Measurements from ENCODE around the gene CCDC13. TPM values are rescaled to one million over a fixed set of nuclear protein-coding genes. Genes with fewer than 3 reads are reported as not detected.

CCDC13 gene
- polyA plus RNA-seq, 1 donor from 2014 or later, result 1.1 TPM

DNA sequence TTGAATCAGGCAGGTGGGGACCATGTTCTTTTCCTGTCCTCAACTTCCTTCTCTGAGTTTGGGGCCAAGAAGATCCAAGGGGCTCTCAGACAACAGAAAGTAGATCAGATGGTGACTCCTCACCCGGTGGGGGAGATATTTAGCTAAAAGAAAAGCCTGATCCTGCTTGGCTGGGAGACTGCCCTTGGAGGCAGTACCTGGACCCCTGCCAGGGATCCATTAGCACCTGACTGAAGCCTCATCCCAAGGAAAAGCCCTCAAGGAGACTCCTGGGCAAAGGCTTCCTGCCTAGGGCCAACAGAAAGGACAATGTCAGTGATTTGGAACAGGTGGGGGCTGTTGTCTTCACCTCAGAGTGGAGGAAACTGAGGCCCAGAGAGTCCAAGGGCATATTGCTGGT lies 37.0 kb downstream of the CCDC13 start:
- H3K27me3 Mint-ChIP-seq, result no peaks in the 10 kb centered on the region

DNA sequence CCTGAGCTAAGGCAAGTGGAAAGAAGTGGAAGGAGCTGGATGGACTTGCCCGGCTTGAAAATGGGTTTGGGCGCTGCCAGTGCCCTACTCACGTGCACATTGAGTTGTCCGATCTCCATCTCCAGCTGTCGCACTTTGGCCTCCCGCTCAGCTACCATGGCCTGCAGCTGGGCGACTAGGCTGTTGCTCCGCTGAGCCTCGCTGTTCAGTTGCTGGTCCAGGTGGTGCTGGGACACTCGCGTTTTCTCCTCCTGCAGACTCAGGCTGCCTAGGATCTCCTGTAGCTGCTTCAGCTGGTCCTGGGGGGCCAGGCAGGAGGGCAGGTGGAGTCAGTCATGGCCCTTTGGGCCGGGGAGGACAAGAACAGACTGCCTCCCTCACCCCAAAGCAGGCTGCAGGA lies 37.4 kb downstream of the CCDC13 start:
- Mint-ChIP-seq H3K4me3 (no peak overlapping the region), H3K27me3 (no peaks in the 10 kb centered on the region), H3K4me1 (peaks cover 4 to 7% (median 4%) of the 10 kb centered on the region in 3 donors), H3K27ac (no peak overlapping the region), H3K9me3 (no peaks in the 10 kb centered on the region), H3K36me3 (no peaks in the 10 kb centered on the region)

More for the DNA sequence above, 37.0 kb downstream of the CCDC13 start:
- no peaks in the 10 kb centered on the region for H3K36me3 Mint-ChIP-seq
- H3K4me1 Mint-ChIP-seq, result peaks cover 4 to 7% (median 4%) of the 10 kb centered on the region in 3 donors
- no peak overlapping the region for H3K27ac Mint-ChIP-seq
- H3K4me3 Mint-ChIP-seq, result no peak overlapping the region
- H3K9me3 Mint-ChIP-seq, result peaks cover 0 to 1% (median 0%) of the 10 kb centered on the region in 3 donors

DNA sequence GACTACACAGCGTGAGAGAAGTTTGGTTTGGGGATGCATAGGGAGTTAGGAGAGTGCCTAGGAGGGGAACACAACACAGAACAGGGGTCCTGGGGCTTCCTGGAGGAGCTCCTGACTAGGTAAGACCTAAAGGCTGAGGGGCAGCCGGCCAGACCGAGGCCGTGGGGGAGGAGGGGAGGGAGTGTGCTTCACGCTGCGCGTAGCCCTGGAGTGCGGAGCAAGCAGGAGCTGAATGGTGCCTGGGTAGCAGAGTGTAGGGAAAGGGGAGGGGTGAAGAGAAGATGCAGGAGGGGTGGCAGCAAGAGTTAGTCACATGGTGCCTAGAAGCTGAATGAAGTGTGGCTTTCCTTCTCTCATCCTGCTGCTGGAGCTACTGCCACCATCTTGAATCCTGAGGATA lies 38.0 kb downstream of the CCDC13 start:
- Mint-ChIP-seq H3K36me3 (peaks cover under 1% of the 10 kb centered on the region), H3K27me3 (no peaks in the 10 kb centered on the region), H3K4me1 (peaks cover 4 to 7% (median 4%) of the 10 kb centered on the region in 3 donors), H3K27ac (no peak overlapping the region), H3K9me3 (no peaks in the 10 kb centered on the region), H3K4me3 (no peak overlapping the region)

DNA sequence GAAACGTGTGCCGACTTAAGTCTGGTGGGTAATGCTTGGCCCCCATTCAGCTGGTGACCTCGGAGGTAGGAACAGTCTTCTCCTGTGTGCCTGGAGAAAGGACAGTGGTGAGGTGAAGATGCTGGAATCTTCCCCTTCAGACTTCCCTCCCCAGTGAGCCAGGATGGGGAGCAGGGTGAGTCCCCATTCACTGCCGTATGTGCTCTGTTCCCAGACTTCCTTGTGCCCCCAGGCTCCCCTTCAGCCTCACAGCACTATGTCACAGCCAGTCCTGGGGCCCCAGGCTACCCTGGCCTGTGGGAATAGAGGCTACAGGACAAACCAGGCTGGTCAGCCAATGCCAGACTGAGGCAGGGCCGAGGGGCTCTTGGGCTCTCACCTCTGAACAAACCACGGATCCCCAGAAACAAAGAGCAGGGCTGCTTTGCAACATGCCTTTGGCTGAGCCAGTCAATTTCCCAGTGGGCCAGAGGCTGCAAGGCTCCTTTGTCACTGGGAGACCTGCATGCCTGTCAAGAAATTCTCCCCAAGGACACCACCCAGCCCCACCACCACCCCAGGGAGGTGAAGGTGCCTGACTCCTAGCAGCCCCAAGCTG lies 38.7 kb downstream of the CCDC13 start:
- H3K27me3 Mint-ChIP-seq, result no peaks in the 10 kb centered on the region
- H3K9me3 Mint-ChIP-seq, result no peaks in the 10 kb centered on the region
- H3K36me3 Mint-ChIP-seq, result peaks cover 3% of the 10 kb centered on the region
- no peak overlapping the region for H3K27ac Mint-ChIP-seq
- no peak overlapping the region for H3K4me3 Mint-ChIP-seq
- peaks cover 4 to 7% (median 4%) of the 10 kb centered on the region in 3 donors for H3K4me1 Mint-ChIP-seq

DNA sequence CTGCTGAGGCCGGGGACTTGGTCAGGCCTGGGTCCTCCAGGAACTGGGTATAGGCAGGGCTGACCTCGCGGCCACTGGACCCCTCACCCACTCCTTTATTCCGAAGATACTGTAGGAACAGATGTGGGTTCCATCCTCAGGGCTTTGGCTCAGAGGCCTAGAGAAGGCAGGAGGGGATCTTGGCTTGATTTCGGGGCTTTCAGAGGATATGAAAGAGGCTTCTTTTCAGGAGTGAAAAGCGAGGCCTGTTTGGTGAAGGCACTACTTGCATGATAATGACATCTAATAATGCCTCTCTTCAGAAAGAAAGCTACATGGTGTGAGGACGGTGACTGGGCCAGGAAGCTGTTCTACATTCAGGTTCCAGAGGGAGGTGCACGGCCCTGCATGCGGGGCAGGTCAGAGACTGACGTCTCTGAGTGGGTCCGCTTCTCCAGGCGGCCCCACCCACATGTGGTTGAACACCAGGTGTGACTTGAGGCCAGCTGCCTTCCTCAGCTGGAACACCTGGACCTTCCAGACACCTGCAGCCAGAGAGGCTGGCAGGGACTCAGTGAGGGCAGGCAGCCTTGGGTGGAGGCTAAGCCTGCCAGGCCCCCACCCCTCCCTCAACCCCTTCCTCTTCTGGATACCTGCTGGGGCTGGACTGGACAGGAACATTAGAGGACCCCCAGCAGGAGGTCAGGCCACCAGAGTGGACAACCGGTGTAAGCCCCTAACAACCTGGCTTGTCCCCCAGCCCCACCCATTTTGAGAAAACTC lies 39.4 kb downstream of the CCDC13 start:
- Mint-ChIP-seq H3K4me1 (peaks cover 2 to 4% (median 2%) of the 10 kb centered on the region in 3 donors), H3K27ac (no peak overlapping the region), H3K27me3 (no peaks in the 10 kb centered on the region), H3K36me3 (peaks cover 3% of the 10 kb centered on the region), H3K9me3 (no peaks in the 10 kb centered on the region), H3K4me3 (no peak overlapping the region)

DNA sequence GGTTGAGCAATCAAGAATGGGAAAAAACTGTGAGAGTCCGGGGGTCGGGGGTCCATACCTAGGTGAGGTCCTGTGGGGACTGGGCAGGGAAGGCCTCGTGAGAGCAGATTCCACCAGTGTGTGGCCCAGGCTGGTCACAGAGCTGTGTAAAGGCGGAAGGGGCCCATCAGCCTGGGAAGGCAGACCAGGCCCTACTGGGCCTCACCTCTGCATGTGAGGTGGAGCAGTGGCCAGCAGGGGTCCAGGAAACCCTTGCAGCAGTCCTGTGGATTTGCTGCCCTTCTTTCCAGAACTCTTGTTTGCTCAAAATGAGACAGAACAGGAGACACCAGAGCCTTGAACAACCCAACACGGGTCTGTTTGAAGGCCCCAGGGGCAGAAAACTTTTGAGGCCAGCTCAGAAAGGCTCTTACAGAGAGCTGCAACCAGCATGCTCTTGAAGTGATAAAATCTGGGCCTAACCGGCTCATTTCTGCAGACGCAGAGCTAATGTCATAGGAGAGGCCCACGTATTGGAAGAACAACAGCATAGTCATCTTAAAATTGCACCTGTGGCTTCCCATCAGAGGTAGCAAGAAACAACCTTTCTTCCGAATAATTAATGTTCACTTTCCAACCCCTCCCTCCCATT lies 40.1 kb downstream of the CCDC13 start:
- H3K9me3 Mint-ChIP-seq, result no peaks in the 10 kb centered on the region
- H3K4me1 Mint-ChIP-seq, result no peaks in the 10 kb centered on the region
- no peaks in the 10 kb centered on the region for H3K27me3 Mint-ChIP-seq
- H3K4me3 Mint-ChIP-seq, result no peak overlapping the region
- no peak overlapping the region for H3K27ac Mint-ChIP-seq
- H3K36me3 Mint-ChIP-seq, result peaks cover 3% of the 10 kb centered on the region

DNA sequence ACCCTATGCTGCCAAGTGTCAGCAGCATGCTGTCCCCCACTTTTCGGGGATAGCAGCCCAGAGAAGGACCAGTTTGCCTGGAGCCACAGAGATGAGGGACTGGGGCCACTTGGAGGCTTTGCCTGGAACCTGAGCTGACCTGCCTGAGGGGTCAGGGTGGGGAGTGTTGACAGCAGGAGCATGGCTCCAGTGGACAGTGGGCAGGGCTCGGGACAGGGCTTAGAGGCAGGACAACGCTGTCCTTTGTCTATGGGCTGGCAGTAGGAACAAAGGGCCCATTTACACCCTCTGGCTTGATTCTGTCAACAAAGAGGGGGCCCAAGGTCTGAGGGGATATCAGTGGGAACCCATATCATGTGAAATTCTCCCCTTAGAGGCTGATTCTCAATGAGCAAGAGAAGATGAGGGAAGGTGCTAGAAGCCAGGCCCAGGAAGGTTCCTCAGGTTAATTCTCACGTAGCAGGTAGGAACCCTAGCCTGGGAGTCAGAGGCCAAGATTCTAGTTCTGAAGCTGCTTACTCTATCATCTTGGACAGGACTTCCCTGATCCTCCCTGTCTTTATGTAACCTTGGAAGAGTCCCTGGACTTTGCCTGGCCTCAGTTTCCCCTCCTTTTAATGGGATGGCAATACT lies 40.7 kb downstream of the CCDC13 start:
- Mint-ChIP-seq H3K4me1 (no peaks in the 10 kb centered on the region), H3K36me3 (peaks cover 3% of the 10 kb centered on the region), H3K4me3 (no peak overlapping the region), H3K27me3 (no peaks in the 10 kb centered on the region), H3K9me3 (no peaks in the 10 kb centered on the region), H3K27ac (no peak overlapping the region)

DNA sequence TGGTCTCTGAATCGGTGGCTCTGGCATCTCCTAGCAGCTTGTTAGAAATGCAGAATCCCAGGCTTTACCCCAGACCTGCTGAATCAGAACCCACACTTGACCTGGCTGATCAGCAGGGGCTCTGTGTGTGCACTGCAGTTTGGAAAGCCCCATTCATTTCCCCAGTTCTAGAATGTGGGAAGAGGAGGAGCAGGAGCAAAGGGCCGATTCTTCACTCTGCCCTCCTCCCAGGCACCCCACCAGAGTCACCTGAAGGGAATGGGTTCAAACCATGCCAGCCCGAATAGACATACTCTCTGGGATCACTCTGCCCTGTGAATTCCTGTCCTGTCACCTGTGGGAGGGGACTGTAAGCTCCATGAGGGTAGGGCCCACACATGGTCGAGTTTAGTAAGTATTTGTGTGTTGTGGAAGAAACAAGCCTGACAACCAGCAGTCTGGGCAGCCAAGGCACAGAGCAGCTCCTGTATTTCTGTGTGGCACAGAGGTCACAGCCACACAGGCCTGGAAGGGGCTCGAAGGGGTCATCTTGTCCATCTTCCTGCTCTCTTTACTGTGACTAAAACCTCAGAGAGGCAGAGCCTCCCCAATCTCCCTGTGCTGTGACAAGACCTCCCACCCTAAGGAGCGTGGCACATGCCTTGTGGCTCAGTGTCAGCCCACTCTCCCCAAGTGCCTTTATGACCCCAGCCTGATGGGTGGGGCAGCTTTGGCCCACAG lies 41.4 kb downstream of the CCDC13 start:
- Mint-ChIP-seq H3K27me3 (no peaks in the 10 kb centered on the region), H3K9me3 (no peaks in the 10 kb centered on the region), H3K27ac (no peak overlapping the region), H3K36me3 (peaks cover 3% of the 10 kb centered on the region), H3K4me3 (no peak overlapping the region), H3K4me1 (no peaks in the 10 kb centered on the region)

DNA sequence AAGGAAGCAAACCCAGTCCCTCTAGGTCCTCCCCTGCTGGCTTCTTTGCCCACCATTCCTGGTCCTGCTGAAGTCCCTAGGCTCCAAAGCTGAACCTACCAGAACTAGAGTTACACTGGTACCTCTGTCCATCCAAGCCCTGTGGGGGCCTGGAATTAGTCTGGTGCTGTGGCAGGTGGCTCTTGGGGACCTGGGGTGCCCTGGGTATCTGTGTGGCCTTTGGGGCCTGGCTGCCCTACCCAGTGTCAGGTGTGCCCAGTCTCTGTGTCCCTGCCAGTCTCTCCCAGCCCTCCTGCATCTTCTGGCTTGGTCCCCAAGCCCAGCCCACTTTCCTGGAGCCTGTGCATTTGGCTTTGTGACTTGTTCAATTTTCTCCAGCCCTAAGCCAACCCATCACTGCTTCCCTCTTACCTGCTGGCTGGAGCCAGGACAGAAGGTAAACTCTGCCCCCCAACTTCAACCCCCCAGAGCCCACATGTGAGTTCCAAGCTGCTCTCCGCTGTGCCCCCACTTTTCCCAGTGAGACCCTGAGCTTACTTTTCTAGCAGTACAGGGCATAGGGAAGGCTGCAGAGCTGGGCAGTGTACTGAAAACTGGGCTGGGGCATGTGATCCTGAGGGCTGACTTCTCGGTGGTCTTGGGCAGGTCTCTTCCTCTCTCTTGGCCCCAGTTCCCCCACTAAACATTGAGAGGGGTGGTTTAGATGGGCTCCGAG lies 42.2 kb downstream of the CCDC13 start:
- H3K36me3 Mint-ChIP-seq, result peaks cover 3% of the 10 kb centered on the region
- no peaks in the 10 kb centered on the region for H3K4me1 Mint-ChIP-seq
- H3K9me3 Mint-ChIP-seq, result no peaks in the 10 kb centered on the region
- no peaks in the 10 kb centered on the region for H3K27me3 Mint-ChIP-seq
- no peak overlapping the region for H3K4me3 Mint-ChIP-seq
- H3K27ac Mint-ChIP-seq, result peak overlapping the region in 1 of 3 donors; percentile 39

DNA sequence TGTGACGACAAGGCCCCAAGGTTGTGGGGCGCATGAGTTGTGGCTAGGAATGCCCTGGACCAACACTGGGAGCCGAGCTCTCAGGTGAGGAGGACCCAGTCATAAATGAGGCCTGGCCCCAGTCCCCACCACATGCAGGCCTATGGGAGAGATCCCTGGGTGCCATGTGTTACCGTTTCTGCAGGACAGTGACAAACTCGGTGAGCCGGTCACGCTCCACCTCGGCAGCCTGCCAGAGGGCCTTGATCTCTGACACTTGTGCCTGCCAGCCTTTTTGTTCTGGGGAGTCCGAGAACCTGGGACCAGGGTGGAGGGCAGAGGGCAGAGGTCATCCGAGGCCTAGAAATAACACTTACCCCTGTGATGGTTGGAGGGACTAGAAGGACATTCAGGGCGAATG lies 42.8 kb downstream of the CCDC13 start:
- Mint-ChIP-seq H3K27me3 (no peaks in the 10 kb centered on the region), H3K27ac (no peak overlapping the region), H3K4me3 (no peak overlapping the region), H3K36me3 (peaks cover 3% of the 10 kb centered on the region), H3K4me1 (no peaks in the 10 kb centered on the region), H3K9me3 (no peaks in the 10 kb centered on the region)

DNA sequence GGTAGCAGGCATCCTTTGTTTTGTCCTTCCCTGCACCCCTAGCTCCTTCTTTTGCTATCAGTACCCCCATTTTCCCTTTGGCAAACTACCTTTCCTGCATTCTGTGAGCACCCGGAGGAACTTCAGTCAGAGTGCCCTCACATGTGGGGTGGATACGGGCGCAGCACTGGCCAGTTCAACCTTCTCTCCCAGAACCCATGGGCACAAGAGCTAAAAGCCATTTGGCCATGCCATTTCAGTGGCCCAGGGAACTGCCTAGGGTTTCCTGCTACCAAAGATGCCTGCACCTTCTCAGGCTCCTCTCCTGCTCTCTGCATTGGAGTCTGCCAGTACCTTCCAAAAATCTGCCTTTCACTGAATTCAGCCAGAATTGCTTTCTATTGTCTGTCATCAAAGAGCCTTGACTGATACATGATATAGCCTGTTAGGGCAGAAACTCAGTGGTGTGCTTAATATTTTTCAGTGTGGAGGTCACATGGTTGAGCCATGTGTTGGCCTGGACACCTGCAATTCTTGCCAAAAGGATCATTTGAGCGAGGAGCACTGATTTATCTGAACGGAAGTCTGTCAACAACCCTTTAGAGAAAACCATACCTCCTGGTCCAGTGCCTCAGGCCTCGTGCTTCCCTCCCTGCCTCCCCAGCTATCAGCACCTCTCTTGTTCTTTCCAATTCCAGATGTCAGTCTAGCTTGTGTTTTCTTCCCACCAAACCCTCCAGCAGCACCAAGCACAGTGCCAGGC lies 43.5 kb downstream of the CCDC13 start:
- no peaks in the 10 kb centered on the region for H3K4me1 Mint-ChIP-seq
- peak overlapping the region in 2 of 3 donors; percentile 22 to 42 for H3K27ac Mint-ChIP-seq
- H3K27me3 Mint-ChIP-seq, result no peaks in the 10 kb centered on the region
- no peak overlapping the region for H3K4me3 Mint-ChIP-seq
- H3K36me3 Mint-ChIP-seq, result peaks cover 3% of the 10 kb centered on the region
- H3K9me3 Mint-ChIP-seq, result no peaks in the 10 kb centered on the region

DNA sequence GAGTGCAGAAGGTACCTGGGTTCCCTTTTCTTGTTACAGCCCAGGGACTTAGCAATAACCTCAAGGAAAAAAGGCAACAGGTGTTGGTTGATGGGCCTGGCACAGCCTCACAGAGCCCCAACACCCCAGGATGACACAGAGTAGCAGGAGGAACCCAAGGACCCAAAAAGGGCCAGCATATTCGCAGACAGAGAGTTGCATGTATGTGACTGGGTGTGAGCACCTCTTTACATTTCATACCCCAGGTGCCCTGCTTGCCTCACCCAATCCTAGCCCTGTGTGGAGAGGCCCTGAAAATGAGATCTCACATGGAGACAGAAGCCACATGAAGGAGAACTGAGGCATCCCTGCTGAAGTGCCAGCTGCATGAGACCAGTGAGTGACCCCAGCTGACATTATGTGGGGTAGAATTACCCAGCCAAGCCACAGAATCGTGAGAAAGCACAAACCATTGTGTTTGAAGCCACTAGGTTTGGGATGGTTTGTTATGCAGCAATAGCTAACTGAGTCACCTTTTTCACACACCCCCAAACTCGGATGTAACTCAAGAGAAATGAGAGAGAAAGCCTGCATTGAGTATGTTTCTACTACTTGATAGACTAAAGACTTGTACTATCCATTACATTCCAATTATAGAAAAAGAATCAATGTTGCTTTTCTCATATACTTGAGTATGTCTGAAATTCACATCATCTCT lies 44.2 kb downstream of the CCDC13 start:
- H3K27me3 Mint-ChIP-seq, result no peaks in the 10 kb centered on the region
- no peak overlapping the region for H3K4me3 Mint-ChIP-seq
- no peaks in the 10 kb centered on the region for H3K4me1 Mint-ChIP-seq
- H3K9me3 Mint-ChIP-seq, result no peaks in the 10 kb centered on the region
- H3K36me3 Mint-ChIP-seq, result peaks cover 3% of the 10 kb centered on the region
- no peak overlapping the region for H3K27ac Mint-ChIP-seq

DNA sequence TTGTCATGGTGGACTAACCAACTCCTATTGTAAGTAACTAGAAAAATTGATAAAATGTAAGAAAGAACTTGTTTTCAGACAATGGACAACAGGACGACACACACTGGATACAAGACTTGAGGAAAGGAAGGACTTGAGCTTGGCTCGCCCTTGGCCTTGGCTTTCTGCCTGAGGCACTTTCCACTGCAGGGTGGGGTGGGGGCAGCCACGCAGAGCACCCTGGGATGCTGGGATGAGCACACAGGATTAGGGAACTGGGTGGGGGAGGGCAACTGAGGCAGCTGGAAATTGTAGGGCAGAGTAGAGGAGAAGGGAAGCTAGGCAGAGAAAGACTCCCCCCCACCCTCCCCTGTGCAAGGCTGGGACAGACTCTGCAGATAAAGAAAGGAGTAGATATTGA lies 45.0 kb downstream of the CCDC13 start:
- Mint-ChIP-seq H3K9me3 (no peaks in the 10 kb centered on the region), H3K36me3 (peaks cover 3% of the 10 kb centered on the region), H3K27me3 (no peaks in the 10 kb centered on the region), H3K27ac (no peak overlapping the region), H3K4me3 (no peak overlapping the region), H3K4me1 (no peaks in the 10 kb centered on the region)
